ENCODE data around the gene ZNF664. TPM values are rescaled to one million over a fixed set of nuclear protein-coding genes. Genes with fewer than 3 reads are reported as not detected.

The ZNF664 gene
- total and polyA plus RNA-seq, 2 of the 13 experiments (the other 11 are each of a cell fraction or from before 2014, with no cell fraction given): 43.9 to 56.5 TPM

DNA sequence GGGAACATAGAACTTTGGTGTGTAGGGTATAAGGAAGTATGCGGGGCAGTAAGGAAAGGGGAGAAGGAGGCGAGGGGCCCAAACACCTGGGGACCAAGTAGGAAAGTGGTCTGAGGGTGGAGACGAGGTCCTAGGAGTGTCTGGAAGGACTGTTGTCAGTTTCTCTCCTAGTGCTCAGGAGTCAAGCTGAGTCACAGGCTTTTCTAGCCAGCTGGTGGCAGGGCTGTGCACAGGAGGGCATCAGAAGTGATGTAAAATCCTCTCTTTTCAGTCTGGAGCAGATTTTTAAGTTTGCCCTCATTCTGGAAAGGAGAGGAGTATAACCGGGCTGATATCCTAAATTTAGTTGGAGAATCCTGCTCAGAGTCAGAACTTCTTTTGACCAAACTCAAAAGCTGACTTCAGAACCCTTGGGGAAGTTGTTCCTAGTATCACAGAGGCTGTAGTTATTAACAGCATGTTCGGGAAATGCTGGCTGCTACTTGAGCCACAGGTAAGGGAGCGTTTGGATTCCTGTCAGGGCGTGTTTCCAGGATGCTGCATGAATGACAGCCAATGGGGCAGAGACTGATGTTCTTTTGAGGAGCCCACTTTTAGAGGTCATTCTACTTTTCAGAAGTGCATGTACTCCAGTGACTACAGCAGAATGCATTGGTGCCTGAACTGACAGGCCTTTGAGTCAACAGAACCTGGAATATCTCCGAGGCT is 19.3 kb downstream of the ZNF664 start:
- Histone ChIP-seq H4K20me1 (ENCODE audit: insufficient read depth, low read length) (peaks cover 11% of the 10 kb centered on the region), H3K9me3 (ENCODE audit: low read length) (no peaks in the 10 kb centered on the region), H3K4me1 (ENCODE audit: insufficient read depth, low read length) (peaks cover 50% of the 10 kb centered on the region), H3K36me3 (replicated peaks in 1 of 2; ENCODE audit: control insufficient read depth in 1 of 2, insufficient read depth in 2 of 2, low read length in 2 of 2) (peaks cover 4 to 72% of the 10 kb centered on the region in 2 experiments), H3K9ac (ENCODE audit: insufficient read depth, low read depth, low read length) (no peak overlapping the region), H3K4me2 (ENCODE audit: low read depth, low read length) (no peak overlapping the region), H3K27ac (ENCODE audit: extremely low read length, insufficient read depth, low read length) (no peak overlapping the region), H3K79me2 (ENCODE audit: insufficient read depth, low read length) (peaks cover 32% of the 10 kb centered on the region), H2AFZ (ENCODE audit: low read length) (no peak overlapping the region), H3K4me3 (replicated peaks in 1 of 3; ENCODE audit: insufficient read depth in 1 of 3, low read depth in 2 of 3, low read length in 3 of 3) (no peak overlapping the region), H3K27me3 (ENCODE audit: control insufficient read depth in 1 of 2, insufficient read depth in 2 of 2, low read length in 2 of 2) (no peaks in the 10 kb centered on the region)
- no TSS peak for BruUV-seq (replicated peaks)
- DNase-seq (ENCODE audit: low spot score) (no peak), ATAC-seq (no peak), FAIRE-seq (no peak)
- intact Hi-C loops (cut with micrococcal nuclease; ENCODE audit: unreplicated experiment) (no loop called here), in situ Hi-C loops (cut with HindIII; ENCODE audit: extremely low pct_ligation_motif_present, low pct_unique_long_range_greater_than_20kb) (no loop called here)
- ChIA-PET CTCF (ENCODE audit: low intra/inter-chr PET ratio, low total read pairs) (no interaction called here), POLR2A (no interaction called here)
- TF ChIP-seq, protein P1, sequence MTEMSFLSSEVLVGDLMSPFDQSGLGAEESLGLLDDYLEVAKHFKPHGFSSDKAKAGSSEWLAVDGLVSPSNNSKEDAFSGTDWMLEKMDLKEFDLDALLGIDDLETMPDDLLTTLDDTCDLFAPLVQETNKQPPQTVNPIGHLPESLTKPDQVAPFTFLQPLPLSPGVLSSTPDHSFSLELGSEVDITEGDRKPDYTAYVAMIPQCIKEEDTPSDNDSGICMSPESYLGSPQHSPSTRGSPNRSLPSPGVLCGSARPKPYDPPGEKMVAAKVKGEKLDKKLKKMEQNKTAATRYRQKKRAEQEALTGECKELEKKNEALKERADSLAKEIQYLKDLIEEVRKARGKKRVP (CRISPR knock-in tag; IDR thresholded peaks at IDR 0.05): no peak
- TF ChIP-seq EED (CRISPR knock-in tag; IDR thresholded peaks at IDR 0.05) (no peak), ZNF615 (CRISPR knock-in tag; IDR thresholded peaks at IDR 0.05; ENCODE audit: borderline replicate concordance) (no peak), SOX5 (CRISPR knock-in tag; IDR thresholded peaks at IDR 0.05; ENCODE audit: borderline replicate concordance) (no peak), ZNF672 (CRISPR knock-in tag; IDR thresholded peaks at IDR 0.05) (no peak), ZSCAN25 (CRISPR knock-in tag; IDR thresholded peaks at IDR 0.05) (no peak), ZZZ3 (CRISPR knock-in tag; IDR thresholded peaks at IDR 0.05; ENCODE audit: borderline replicate concordance) (no peak), REPIN1 (CRISPR knock-in tag; IDR thresholded peaks at IDR 0.05; ENCODE audit: borderline replicate concordance, low read depth) (no peak)
- TF ChIP-seq, protein P2, sequence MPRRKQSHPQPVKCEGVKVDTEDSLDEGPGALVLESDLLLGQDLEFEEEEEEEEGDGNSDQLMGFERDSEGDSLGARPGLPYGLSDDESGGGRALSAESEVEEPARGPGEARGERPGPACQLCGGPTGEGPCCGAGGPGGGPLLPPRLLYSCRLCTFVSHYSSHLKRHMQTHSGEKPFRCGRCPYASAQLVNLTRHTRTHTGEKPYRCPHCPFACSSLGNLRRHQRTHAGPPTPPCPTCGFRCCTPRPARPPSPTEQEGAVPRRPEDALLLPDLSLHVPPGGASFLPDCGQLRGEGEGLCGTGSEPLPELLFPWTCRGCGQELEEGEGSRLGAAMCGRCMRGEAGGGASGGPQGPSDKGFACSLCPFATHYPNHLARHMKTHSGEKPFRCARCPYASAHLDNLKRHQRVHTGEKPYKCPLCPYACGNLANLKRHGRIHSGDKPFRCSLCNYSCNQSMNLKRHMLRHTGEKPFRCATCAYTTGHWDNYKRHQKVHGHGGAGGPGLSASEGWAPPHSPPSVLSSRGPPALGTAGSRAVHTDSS (CRISPR knock-in tag; conservative IDR thresholded peaks at IDR 0.05): no peak
- TF ChIP-seq, protein P3, sequence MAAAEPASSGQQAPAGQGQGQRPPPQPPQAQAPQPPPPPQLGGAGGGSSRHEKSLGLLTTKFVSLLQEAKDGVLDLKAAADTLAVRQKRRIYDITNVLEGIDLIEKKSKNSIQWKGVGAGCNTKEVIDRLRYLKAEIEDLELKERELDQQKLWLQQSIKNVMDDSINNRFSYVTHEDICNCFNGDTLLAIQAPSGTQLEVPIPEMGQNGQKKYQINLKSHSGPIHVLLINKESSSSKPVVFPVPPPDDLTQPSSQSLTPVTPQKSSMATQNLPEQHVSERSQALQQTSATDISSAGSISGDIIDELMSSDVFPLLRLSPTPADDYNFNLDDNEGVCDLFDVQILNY (CRISPR knock-in tag; conservative IDR thresholded peaks at IDR 0.05): no peak
- 92% methylated on average over 8 of the region's 8 CpGs for WGBS (ENCODE audit: low lambda C conversion rate)
